Measurements from ENCODE around the gene CARD9.
"Not testable (repeated sequence)": the region's sequence is repeated elsewhere in the genome, so short reads cannot be mapped to it uniquely, and the experiment has no call there.

The CARD9 gene

DNA sequence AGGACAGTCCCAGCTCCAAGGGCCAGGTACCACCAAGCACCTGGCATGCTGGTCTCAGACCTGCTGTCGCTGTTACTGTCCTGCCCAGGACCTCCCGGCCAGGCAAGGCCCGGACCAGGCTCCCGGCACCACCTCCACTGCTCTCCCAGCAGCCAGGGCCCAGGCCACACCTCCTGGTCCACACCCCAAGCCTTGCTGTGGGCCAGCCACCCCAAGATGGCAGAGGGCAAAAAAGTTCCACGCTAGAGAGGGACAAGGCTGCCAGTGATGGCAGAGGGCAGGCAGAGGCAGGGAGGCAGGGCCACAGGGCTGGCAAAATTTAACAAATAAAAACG lies 11.1 kb downstream of the CARD9 start:
- DNase-seq, result no peak

DNA sequence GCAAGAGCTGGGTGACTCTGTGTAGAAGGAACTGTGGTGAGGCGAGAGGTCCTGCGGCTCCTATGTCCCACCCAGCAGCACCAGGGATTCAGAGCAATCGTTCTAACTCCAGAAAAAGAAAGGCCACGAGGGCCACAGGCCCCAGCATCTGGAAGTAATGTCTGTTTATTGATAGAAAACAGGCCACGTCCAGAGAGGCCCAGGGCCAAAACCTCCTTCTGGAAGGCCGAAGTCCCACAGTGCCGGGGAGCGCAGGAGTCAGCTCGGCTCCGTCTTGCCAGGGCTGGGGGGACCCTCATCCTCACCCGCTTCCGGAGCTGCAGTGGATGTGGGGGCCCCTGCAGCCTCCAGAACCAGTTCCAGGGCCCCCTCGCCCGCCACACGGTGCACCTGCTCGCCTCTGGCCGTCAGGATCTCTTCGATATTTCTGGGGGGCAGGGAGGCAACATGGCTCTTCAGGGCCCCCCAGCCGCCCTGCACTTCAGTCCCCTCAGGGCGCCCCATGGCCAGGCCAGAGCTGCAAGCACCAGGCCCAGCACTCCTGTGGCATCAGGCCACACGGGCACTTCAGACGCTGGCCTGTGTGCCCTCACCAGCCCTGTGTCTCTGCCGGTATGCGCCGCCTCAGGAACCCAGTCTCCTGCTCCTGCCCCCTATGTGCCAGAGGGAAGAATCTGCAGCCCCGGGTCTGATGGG lies 11.6 kb downstream of the CARD9 start:
- no peak for DNase-seq

DNA sequence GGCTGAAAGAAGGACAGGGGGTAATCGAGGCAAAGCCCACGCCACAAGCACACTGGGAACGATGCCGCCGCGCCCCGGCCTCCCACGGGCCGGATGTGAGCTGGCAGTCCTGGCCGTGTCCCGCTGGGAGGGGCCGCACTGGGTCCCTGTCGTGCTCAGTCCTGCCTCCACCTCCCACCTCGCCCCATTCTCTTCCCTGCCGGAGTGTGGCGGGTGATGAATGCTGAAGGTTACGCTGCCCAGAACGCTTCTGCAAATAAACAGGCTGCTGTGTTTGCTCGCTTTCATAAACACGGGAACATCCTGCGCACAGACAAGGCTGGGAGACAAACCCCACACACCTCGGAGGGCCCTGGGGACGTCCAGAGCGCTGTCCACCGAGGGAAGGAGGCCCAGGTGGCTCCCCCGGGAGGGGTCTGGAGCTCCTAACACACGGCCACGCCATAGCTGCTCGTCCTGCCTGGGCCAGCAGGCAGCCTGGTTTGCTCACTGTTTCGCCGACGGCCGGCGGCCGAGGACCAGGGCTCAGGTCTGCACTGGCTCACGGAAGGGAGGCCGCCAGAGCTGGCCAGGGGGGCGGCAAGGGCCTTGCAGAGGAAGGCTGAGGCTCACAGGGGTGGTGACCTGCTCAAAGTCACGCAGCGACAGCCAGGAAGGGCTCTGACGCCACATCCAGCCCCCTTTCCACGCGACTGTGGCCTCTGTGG lies 12.3 kb downstream of the CARD9 start:
- DNase-seq, result no peak

DNA sequence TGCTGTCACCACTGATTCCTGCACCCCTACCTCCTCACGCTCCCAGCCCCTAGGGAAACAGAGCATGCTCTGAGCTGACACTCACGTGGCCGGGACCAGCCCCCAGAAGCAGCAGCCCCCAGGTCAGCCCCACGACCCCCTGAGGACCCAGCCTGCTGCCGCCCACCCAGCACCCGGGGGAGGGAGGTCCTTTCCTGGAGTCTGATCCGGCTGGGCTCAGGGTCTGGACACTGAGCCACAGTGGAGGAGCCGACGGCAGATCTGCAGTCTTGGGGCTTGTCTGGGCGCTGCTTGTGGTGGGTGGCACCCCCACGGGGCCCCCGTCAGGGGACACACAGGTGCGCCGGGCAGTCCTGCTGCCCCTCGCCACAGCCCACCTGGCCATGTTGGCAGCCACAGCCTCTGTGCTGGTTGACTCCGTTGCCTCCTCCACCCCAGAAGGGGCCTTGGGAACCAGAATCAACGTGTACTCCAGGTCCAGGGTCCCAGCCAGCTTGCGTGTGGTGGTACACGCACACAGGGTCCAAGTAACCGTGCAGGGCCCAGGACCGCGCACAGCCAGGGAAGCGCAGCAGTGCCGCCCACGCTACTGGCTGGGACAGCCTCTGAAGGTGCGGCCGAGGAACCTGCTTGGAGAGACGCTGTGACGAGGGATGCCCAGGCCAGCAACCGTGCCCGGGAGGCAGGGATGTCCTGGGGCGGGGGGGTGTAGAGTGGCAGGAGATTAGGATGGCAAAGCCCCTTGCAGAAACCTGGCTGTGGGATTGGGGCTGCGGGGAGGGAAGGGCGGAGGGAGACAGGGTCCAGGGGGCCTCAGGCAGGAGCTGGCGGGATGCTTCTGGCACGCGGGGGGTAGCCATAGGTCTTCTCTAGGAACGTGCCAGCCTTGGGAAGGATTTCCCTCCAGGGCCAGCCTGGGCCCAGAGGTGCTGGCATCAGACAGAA lies 13.4 kb downstream of the CARD9 start:
- DNase-seq, result no peak

DNA sequence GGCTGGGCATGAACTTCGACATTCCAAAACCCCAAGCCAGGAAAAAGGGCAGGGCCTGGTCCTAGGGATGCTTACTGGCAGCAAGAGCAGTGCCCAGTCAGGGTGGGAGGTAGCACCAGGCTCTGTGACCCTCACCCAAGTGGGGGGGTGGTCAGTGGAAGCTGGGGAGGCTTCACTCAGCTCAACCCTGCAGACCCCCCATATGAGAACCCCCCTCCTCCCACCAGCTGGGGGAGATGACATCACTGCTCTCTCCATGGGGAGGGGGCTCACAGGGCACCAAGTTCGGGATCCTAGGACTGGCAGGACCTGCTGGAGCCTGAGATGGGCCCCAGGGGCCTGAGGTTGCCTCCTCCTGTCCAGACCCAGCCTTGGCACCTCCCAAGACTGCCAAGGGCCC lies 14.6 kb downstream of the CARD9 start:
- DNase-seq, result no peak

DNA sequence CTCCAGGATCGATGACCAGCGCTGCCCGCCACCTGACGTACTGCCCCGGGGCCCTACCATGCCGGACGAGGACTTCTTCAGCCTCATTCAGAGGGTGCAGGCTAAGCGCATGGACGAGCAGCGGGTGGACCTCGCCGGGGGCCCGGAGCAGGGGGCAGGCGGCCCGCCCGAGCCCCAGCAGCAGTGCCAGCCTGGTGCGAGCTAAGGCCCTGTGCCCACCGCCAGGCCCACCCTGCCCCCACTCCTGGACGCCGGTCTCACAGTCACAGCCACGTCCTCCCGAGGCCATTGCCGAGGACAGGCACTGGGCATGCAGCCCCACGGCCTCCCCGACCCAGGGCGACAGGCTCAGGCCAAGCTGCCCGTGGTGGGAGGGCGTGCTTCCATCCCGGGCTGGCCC lies 15.5 kb downstream of the CARD9 start:
- DNase-seq, result no peak

DNA sequence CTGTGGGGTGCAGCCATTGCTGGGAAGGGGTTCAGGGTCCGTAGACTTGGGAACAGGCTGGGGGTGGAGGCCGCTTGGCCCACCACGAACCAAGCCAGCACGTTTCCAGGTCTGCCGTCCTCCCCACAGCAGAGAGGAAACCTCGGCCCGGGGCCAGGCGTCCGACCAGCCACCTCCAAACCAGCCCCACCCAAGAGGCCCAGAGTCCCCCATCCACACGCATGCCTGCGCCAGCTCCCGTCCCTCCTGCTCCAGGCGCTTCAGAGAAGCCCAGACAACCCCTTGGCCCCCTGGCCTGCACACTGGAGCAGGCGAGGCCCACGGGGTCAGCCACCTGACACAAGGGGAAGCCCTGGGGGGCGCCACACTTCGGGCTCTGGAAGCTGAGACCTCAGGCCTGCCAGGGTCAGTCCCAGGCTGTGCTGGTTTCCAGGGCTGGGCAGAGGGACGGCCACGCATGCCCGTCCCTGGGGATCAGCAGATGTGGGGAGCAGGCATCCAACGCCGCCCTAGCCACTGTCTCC lies 16.2 kb downstream of the CARD9 start:
- DNase-seq, result no peak

DNA sequence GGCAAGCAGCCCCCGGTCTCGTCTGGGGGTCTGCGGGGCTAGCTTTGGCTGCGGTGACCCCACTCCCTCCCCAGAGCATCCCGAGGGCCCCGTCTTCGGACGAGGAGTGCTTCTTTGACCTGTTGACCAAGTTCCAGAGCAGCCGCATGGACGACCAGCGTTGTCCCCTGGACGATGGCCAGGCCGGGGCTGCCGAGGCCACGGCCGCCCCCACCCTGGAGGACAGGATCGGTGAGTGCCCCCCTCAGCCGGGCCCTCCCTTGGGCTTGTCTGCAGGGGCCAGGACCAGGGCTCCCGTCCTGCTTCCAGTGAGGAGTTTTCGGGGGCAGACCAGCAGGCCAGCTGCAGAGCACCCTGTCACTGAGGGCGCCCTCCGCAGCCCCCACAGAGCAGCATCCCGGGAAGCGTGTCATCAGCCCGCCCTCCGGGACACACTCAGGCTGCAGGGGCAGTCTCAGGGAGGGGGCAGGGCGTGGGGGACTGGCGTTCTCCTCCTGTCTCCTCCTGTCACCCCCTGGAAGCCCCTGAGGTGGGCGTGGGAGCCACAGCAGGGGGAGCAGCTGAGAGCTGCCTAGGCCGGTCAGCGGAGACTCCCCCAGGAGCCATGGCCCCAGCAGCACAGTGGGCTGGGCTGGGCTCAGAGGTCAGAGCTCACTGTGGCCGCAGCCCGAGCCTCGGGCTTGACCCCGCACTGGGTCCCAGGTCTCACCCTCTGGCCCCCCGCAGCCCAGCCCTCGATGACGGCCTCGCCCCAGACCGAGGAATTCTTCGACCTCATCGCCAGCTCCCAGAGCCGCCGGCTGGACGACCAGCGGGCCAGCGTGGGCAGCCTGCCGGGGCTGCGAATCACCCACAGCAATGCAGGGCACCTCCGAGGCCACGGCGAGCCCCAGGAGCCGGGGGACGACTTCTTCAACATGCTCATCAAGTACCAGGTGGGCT lies 17.6 kb downstream of the CARD9 start:
- DNase-seq, result no peak

DNA sequence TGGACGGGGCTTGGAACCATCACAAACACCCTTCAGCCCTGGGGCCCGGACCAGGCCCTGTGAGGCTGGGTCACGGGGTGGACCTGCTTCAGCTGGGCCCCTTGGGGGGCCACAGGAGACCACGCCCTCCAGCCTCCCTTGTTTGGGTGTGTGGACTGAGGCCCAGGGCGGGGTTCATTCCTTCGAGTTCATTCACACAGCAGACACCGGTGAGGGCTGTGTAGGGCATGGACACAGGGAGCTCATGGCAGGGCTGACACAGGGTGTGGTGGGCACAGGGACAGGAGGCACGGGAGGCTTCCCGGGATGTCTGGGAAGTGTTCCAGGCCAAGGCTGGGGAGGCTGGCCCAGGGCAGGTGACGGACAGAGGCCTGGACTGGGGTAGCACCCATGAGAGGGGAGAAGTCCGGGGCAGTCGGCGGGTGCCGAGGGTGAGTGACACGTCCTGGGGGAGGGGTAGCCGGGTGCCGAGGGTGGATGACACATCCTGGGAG lies 18.8 kb downstream of the CARD9 start:
- DNase-seq, result no peak

DNA sequence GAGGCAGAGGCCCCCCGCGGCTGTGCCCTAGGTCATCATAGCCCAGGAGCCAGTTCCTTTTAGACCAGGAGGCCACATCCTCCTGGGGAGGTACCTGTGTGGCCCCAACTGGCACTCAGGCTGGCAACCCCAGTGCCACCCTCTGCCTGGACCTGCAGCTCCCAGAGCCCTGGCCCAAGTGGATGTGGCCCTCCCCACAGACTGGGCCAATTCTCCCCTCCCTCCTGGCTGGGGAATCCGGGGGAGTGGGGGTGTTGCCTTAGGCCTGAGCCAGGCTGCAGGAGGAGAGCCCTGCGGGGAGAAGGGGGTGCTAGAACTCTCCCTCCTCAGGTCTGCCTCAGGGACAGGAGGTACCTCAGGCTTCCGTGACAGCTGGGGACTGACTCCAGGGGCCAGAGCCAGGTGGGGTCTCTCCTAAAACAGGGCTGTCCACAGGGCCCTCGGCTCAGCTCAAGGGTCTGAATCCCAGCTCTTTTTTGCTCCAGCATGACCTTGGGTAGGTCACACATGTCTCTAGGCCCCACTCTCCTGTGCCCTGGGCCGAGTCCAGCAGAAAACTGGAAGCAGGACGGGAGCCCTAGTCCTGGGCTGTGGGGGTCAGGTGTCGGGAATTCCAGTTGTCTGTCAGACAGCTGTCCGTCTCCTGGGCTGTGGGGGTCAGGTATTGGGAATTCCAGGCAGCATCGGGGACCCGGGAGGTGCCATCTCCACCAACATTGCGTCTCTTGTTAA lies 19.5 kb downstream of the CARD9 start:
- DNase-seq, result no peak

DNA sequence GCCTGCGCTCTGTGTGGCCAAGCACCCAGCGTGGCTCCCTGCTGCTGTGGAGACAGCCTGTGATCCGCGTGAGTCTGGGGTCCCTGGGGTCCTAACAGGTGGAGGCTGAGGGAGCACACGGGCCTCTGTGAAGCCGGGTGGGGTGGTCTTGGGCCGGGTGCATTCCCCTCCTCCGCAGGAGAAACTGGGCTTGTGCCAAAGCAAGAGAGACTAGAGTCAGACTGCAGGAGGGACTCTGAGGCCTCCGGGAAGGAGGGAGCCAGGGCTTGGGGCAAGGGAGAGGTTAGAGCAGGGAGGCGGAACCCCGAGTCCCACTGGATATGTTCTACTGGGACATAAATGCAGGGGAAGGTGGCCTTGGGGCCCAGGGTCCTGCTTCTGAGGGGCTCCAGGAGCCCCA lies 20.4 kb downstream of the CARD9 start:
- DNase-seq, result no peak

DNA sequence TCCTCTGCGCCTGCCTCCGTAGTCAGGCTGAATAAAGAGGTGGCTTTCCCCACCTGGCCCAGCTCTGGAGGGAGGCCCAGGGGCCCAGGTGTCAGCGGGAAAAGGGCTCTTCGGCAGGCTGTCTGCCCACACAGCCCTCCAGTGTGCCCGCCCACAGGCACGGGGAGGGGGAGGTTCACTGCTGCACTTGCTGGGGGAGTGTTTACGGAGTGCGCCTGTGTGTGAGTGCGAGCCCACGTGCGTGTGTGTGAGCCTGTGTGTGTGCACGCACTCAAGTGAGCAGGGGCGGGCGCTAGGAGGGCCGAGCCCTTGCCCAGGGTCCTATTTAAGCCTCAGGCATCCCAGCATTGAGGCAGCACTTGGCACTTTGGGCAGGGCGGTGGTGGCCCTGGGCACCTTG lies 20.8 kb downstream of the CARD9 start:
- DNase-seq, result no peak

DNA sequence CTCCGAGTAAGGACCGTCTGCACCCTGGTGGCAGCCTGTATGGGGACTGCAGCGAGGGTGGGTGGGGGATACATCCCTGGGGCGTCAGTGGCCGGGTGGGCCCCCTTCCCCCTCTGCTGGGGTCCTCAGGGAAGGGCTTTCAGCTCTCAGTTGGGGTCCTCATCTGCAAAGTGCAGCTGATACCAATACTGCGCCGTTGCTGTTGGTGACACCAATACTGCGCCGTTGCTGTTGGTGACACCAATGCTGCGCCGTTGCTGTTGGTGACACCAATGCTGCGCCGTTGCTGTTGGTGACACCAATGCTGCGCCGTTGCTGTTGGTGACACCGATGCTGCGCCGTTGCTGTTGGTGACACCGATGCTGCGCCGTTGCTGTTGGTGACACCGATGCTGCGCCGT lies 21.6 kb downstream of the CARD9 start:
- not testable (repeated sequence) for DNase-seq

DNA sequence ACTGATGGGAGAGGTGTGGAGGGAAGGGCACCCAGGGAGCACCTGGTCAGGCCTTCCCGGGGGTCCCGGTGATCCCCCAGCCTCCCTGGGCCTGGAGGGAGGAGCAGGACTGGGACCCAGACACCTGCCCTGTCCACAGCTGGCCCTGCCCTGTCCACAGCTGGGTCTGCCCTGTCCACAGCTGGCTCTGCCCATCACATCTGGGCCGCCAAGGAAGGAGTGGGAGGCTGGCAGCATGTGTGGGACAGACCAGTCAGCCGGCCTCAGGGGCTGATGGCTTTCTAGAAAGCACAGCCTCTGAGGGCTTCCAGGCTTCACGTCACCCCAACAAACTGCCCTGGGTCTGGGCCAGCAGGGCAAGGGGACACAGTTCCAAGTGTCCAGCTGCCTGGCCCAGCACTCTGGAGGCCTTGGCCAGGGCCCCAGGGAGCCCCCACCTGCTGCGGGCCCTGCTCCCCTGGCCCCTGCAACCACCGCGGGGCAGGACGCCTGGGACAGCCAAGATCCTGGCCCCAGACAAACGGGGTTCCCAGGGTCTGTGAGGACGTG lies 22.1 kb downstream of the CARD9 start:
- no peak for DNase-seq

DNA sequence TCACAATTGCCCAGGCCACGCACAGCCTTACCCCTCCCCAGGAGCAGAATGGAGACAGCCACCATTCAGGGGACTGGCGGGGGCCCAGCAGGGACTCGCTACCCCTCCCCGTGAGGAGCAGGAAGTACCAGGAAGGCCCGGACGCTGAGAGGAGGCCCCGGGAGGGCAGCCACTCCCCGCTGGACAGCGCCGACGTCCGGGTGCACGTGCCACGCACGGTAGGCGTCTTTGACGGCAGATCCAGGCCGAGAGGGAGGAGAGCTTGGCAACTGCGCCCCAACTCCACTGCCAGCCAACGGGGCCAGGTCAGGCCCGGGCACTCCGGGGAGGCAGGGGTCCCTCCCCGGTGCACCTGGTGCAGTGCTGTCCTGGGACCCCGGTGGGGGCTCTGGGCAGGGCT lies 23.9 kb downstream of the CARD9 start:
- no peak for DNase-seq

DNA sequence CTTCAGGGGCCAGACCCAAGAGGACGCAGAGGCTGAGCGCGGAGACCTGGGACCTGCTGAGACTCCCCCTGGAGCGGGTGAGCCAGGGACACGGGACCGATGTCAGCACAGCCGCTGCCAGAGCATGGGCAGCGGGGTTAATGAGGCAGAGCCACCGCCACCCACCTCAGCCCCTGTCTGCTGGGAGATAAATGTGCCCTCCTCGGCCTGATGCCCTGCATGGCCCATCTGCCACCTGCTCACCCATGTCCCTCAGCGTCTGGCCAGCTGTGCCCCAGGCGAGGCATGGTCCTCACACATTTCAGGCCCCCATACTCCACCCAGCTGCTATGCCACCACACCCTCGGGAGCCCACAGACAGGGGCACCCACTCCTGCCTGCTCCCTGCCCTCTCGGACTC lies 24.8 kb downstream of the CARD9 start:
- no peak for DNase-seq

DNA sequence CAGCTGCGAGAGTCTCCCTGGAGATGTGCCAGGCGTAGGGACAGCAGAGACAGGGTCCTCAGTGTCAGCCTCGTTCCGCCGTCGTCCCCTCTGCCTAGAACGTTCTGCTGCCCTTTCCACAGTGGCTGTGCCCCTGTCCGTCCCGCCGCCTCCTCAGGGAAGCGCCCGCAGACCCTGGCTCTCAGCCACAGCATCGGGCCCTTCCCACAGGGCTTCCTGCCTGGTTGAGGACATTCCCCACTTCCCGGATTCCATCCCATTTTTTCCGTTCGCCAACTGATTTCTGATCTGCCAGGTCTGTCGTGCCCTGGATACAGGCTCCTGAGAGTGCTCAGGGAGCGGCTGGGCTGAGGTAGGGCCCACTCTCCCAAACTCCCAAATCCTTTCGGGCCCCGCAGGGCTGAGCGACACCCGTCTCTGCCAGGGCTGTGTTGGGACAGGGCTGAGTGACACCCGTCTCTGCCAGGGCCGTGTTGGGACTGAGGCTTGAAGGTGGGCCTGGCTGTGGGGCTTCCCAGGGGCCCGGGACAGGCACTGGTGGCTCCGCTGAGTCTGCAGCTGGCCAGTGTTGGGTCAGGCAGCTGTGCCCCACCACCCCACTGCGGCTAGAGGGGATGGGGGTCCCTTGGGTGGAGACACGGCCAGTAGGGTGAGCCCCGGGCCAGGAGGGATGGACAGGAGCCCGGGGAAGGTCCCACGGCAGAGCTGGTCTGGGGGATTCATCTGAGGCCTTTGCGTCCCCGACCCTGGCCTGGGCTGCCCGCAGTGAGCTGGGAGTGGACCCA lies 25.8 kb downstream of the CARD9 start:
- no peak for DNase-seq

DNA sequence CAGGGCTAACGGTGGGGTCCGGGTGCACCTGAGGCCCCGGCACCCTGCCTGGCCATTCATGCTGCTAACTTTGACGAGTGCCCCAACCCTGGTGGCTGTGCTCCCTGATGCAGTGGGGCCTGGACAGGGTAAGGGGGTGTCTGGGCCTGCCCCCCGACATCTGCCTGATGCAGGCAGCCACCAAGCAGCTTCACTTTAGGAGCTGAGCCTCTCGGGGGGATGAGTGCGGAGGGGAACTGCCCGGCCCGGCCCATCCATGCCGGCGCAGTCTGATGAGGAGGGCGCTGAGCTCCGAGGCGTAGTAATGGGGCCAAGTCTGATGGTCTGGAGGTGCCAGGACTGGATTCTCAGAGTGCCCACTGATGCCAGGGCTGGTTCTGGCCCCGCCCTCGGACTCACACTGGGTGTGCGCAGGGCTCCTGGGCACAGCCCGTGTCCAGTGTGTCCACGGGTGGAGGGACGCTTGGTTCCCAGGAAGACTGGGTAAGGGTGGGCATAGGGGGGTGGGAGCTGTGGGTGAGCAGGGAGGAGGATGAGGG lies 26.5 kb downstream of the CARD9 start:
- DNase-seq, result no peak

DNA sequence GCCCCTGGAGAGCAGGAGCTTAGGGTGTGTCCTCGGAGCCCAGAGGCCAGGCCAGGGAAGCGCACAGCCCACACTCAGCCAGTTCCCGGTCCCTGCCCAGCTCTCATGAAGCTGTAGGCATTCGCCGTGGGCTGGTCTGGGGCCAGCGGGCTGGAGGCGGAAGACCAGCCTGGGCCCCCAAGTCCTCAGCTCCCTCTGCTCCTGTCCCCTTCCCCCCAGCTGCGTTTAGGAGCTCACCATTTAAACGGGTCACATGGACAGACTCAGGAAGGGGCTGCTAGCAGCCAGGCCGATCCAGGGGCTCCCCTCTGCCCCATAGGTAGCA lies 27.4 kb downstream of the CARD9 start:
- DNase-seq, result no peak

All from stimulated activated CD4-positive, alpha-beta T cell treated with anti-CD3 and anti-CD28 coated beads, Interleukin-2, amount 100 ng/mL, for 24 hours (primary cell).